Upper lobe of left lung (tissue), 4 donors: ENCODE results near the gene SRCIN1.

ENCODE experiments used
- CTCF ChIP-seq, 6 experiments: fragments of 450-650 bp in 4 of 6; fragments of 200-600 bp in 2 of 6; sonication (generic) in 2 of 6; IDR thresholded peaks; one replicate each; pipeline ENCODE4 v1.5.1; 2016 to 2019; ENCODE audit warnings: antibody characterized with exemption in 6 of 6
- EP300 ChIP-seq, 4 donors: sonication (generic); formaldehyde crosslinking; IDR thresholded peaks; one replicate each; pipeline ENCODE4 v1.5.1; 2017; ENCODE audit warnings: antibody characterized with exemption in 4 of 4, control low read depth in 2 of 4

GRCh38 chr17:38557396-38557795 lies 48.4 kb downstream of the SRCIN1 start:
- TF ChIP-seq CTCF (IDR thresholded peaks at IDR 0.05) (no peak), EP300 (IDR thresholded peaks at IDR 0.05) (no peak)
